ENCODE data around the gene FAM9C. TPM values are rescaled to one million over a fixed set of nuclear protein-coding genes. Genes with fewer than 3 reads are reported as not detected.
"Not testable (repeated sequence)": the region's sequence is repeated elsewhere in the genome, so short reads cannot be mapped to it uniquely, and the experiment has no call there.

The FAM9C gene
- total RNA-seq, 1 donor from 2014 or later: not detected

GRCh38 chrX:13085526-13085925, 41.1 kb upstream of the FAM9C start:
- Mint-ChIP-seq H3K27me3 (ENCODE audit: unreplicated experiment) (no peaks in the 10 kb centered on the region), H3K4me1 (ENCODE audit: unreplicated experiment) (peaks cover 27% of the 10 kb centered on the region), H3K9me3 (ENCODE audit: unreplicated experiment) (peaks cover 6% of the 10 kb centered on the region)

DNA sequence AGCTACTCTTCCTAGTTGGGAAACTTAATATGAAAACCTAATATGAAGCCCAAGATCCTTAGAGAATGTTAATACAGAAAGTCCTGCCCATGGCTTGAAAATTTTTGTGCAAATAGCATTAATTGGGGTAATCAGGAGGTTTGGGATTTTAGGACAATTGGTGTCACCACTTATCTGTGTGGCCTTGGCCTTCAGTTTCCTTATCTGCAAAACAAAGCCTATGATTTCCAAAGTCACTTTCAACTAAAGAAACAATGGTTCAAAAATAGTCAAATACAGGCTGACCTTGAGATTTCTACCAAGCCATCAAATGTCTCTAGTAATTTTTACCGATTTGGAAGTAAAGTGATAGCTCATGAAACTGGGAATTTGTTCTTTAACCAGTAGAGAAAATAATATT, 40.2 kb upstream of the FAM9C start:
- no peak for TF ChIP-seq CTCF (IDR thresholded peaks at IDR 0.05)
- Mint-ChIP-seq H3K36me3 (ENCODE audit: unreplicated experiment) (no peaks in the 10 kb centered on the region), H3K9me3 (ENCODE audit: unreplicated experiment) (peaks cover 6% of the 10 kb centered on the region), H3K27me3 (ENCODE audit: unreplicated experiment) (no peaks in the 10 kb centered on the region), H3K4me3 (ENCODE audit: unreplicated experiment) (no peak overlapping the region), H3K4me1 (ENCODE audit: unreplicated experiment) (peaks cover 35% of the 10 kb centered on the region), H3K27ac (ENCODE audit: unreplicated experiment) (no peak overlapping the region)
- DNase-seq (ENCODE audit: extremely low spot score, unreplicated experiment): no peak

More at GRCh38 chrX:13085526-13085925, 41.1 kb upstream of the FAM9C start:
- no peak for DNase-seq (ENCODE audit: extremely low spot score, unreplicated experiment)
- Mint-ChIP-seq H3K4me3 (ENCODE audit: unreplicated experiment) (no peak overlapping the region), H3K36me3 (ENCODE audit: unreplicated experiment) (no peaks in the 10 kb centered on the region), H3K27ac (ENCODE audit: unreplicated experiment) (no peak overlapping the region)
- TF ChIP-seq CTCF (IDR thresholded peaks at IDR 0.05): no peak

- H3K9me3 Mint-ChIP-seq (ENCODE audit: unreplicated experiment); DNase-seq (ENCODE audit: extremely low spot score, unreplicated experiment); H3K4me3 Mint-ChIP-seq (ENCODE audit: unreplicated experiment); H3K27me3 Mint-ChIP-seq (ENCODE audit: unreplicated experiment); H3K27ac Mint-ChIP-seq (ENCODE audit: unreplicated experiment); H3K36me3 Mint-ChIP-seq (ENCODE audit: unreplicated experiment): not testable (repeated sequence)
- H3K4me1 Mint-ChIP-seq (ENCODE audit: unreplicated experiment): peaks cover 42% of the 10 kb centered on the region
These were observed 39.4 kb upstream of the FAM9C start for GRCh38 chrX:13083755-13084326.

DNA sequence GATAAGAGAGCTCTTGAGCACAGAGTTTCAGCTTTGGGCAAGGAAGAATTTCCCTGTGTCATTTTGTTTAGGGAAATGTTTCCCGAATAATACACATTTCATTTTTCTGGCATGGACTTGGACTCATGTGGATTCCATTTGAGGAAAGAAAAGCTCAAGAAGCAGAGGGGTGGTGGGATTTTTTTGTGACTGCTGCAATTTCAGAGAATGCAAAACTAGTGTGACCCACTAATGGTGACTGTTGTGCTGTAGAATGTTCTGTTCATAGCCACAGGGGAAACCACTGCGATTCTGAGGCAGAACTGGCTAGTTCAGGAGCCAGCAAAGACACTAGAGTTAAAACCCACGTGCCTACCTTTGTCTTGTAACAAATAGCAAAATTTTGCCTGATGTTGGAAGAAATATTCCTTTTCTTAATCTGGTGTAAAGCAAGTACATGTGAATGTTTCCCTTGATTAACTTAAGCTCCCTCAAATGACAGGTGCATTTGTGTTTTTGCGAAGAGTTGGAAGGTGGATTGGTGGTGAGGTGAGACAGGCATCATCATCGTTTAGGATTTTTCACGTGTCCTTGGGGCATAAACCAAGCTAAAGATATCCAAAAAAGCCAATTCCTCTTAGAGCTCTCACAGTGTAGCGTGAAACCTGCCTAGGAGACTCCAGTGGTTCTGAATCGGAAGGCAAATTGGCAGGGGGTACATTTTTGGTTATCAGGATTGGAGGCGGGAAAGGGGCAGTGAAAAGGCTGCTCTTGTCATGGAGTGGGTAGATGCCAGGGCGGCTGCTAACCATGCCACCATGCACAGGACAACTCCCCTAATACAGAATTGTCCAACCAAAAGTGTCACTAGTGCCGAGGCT, 38.0 kb upstream of the FAM9C start:
- peaks cover 51% of the 10 kb centered on the region for H3K4me1 Mint-ChIP-seq (ENCODE audit: unreplicated experiment)
- no peaks in the 10 kb centered on the region for H3K27me3 Mint-ChIP-seq (ENCODE audit: unreplicated experiment)

More for the DNA sequence above, 38.0 kb upstream of the FAM9C start:
- H3K9me3 Mint-ChIP-seq (ENCODE audit: unreplicated experiment): peaks cover 6% of the 10 kb centered on the region
- H3K36me3 Mint-ChIP-seq (ENCODE audit: unreplicated experiment): no peaks in the 10 kb centered on the region
- H3K4me3 Mint-ChIP-seq (ENCODE audit: unreplicated experiment): no peak overlapping the region
- no peak for TF ChIP-seq CTCF (IDR thresholded peaks at IDR 0.05)
- no peak for DNase-seq (ENCODE audit: extremely low spot score, unreplicated experiment)
- H3K27ac Mint-ChIP-seq (ENCODE audit: unreplicated experiment): peak overlapping the region; percentile 6

Data from osteocyte (in vitro differentiated cells).